ENCODE results near the gene LIPJ.

GRCh38 chr10:88616250-88616977 is 29.9 kb downstream of the LIPJ start:
- TF ChIP-seq, protein P1, sequence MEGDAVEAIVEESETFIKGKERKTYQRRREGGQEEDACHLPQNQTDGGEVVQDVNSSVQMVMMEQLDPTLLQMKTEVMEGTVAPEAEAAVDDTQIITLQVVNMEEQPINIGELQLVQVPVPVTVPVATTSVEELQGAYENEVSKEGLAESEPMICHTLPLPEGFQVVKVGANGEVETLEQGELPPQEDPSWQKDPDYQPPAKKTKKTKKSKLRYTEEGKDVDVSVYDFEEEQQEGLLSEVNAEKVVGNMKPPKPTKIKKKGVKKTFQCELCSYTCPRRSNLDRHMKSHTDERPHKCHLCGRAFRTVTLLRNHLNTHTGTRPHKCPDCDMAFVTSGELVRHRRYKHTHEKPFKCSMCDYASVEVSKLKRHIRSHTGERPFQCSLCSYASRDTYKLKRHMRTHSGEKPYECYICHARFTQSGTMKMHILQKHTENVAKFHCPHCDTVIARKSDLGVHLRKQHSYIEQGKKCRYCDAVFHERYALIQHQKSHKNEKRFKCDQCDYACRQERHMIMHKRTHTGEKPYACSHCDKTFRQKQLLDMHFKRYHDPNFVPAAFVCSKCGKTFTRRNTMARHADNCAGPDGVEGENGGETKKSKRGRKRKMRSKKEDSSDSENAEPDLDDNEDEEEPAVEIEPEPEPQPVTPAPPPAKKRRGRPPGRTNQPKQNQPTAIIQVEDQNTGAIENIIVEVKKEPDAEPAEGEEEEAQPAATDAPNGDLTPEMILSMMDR (conservative IDR thresholded peaks at IDR 0.05 in 1 of 2, IDR thresholded peaks at IDR 0.05 in 1 of 2; ENCODE audit: low read depth in 1 of 2, low read length in 2 of 2) = no peak
- no peak for TF ChIP-seq EZH2 (IDR thresholded peaks at IDR 0.05; ENCODE audit: low read length, missing control alignments)
